Measurements from ENCODE around the gene C1orf74.

The C1orf74 gene

DNA sequence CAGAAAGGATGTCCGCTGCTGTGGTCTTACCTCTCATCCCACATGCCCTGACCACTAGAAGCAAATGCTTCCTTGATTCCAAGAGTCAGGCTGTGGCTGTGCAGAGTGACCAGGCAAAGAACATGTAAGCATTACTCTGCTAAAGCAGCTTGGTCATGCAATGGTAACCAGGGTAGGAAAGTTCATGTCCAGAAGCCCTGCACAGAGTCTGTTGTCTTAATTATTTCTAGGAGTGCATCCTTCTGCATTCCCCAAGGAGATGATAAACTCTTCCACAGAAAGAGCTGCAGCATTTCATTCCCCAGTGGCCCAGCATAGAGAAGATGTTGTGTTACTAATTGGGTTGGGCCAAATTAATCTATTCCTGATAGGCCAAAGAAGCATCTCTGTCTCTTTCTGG is 33.3 kb upstream of the C1orf74 start:
- Histone ChIP-seq H3K4me3 (ENCODE audit: low read depth, low read length) (no peak overlapping the region), H3K27ac (no peak overlapping the region), H3K27me3 (replicated peaks) (no peaks in the 10 kb centered on the region), H3K36me3 (replicated peaks) (no peaks in the 10 kb centered on the region)
- DNase-seq = no peak
- TF ChIP-seq, protein P1, sequence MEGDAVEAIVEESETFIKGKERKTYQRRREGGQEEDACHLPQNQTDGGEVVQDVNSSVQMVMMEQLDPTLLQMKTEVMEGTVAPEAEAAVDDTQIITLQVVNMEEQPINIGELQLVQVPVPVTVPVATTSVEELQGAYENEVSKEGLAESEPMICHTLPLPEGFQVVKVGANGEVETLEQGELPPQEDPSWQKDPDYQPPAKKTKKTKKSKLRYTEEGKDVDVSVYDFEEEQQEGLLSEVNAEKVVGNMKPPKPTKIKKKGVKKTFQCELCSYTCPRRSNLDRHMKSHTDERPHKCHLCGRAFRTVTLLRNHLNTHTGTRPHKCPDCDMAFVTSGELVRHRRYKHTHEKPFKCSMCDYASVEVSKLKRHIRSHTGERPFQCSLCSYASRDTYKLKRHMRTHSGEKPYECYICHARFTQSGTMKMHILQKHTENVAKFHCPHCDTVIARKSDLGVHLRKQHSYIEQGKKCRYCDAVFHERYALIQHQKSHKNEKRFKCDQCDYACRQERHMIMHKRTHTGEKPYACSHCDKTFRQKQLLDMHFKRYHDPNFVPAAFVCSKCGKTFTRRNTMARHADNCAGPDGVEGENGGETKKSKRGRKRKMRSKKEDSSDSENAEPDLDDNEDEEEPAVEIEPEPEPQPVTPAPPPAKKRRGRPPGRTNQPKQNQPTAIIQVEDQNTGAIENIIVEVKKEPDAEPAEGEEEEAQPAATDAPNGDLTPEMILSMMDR (IDR thresholded peaks at IDR 0.05; ENCODE audit: low read depth, low read length, missing control alignments) = no peak
- in situ Hi-C loops (cut with HindIII; ENCODE audit: low pct_ligation_motif_present, low sequenced_read_pairs) = no loop called here

DNA sequence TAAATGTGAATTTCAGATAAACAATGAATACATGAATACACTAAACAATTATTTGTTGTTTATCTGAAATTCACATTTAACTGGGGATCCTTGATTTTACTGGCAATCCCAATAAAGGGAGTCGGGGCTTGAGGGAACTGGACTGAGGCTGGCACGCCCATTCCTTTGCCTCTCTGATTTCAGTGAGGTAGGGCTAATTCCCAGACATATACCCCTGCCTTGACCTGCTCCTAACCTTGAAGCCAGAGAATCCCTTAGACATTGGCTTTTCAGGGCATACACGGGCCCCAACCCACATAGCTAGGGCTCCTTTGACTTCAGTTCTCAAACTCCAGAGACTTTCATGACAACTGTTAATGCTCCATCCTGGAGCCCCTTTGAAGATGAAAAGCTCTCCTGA is 32.6 kb upstream of the C1orf74 start:
- DNase-seq = no peak
- H3K4me3 ChIP-seq (ENCODE audit: low read depth, low read length) = no peak overlapping the region
- H3K27me3 ChIP-seq (replicated peaks) = no peaks in the 10 kb centered on the region
- no peaks in the 10 kb centered on the region for H3K36me3 ChIP-seq (replicated peaks)
- in situ Hi-C loops (cut with HindIII; ENCODE audit: low pct_ligation_motif_present, low sequenced_read_pairs) = no loop called here
- H3K27ac ChIP-seq = no peak overlapping the region
- TF ChIP-seq, protein P1 (IDR thresholded peaks at IDR 0.05; ENCODE audit: low read depth, low read length, missing control alignments) = no peak

DNA sequence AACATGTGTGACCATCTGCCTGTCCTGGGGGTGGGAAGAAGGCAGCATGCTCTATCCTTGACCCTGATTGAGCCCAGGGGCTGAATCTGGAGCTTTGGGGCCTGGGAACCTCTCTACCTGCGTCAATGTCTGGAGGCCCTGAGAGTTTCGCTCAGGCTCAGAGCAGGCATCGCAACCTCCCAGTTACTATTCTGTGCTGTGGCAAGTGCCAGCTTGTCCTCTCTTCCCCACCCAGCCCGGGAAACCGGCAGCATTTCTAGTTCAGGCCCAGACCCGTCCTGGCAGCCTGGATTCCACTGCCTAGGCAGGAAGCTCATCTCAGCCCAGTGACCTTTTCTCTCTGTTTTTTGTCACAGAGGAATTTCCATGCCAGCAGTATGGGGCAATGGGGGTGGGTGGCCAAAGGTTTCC is 31.6 kb upstream of the C1orf74 start:
- in situ Hi-C loops (cut with HindIII; ENCODE audit: low pct_ligation_motif_present, low sequenced_read_pairs) = no loop called here
- Histone ChIP-seq H3K36me3 (replicated peaks) (no peaks in the 10 kb centered on the region), H3K4me3 (ENCODE audit: low read depth, low read length) (no peak overlapping the region), H3K27ac (no peak overlapping the region), H3K27me3 (replicated peaks) (no peaks in the 10 kb centered on the region)
- TF ChIP-seq, protein P1 (IDR thresholded peaks at IDR 0.05; ENCODE audit: low read depth, low read length, missing control alignments) = no peak
- DNase-seq = no peak

DNA sequence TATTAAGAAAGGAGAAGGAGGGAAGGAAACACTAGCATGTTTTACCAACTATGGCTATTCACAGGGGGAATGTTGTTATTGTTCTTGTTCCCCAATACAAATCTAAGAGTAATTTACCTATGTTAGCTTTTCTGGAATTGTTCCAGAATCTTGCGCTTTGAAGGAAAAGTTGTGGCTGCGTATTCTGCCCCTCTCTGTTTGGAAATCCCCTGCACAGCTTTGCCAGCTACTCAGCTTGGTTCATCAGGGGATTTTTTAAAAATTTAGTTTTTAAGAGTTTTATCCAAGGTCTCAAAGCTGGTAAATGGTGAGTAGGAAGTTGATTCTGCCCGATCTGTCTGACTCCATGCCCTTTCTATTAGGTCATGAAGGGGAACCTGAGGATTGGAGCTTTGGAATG is 31.1 kb upstream of the C1orf74 start:
- no peaks in the 10 kb centered on the region for H3K27me3 ChIP-seq (replicated peaks)
- H3K27ac ChIP-seq = no peak overlapping the region
- no peaks in the 10 kb centered on the region for H3K36me3 ChIP-seq (replicated peaks)
- in situ Hi-C loops (cut with HindIII; ENCODE audit: low pct_ligation_motif_present, low sequenced_read_pairs) = no loop called here
- TF ChIP-seq, protein P1 (IDR thresholded peaks at IDR 0.05; ENCODE audit: low read depth, low read length, missing control alignments) = no peak
- DNase-seq = no peak
- no peak overlapping the region for H3K4me3 ChIP-seq (ENCODE audit: low read depth, low read length)

DNA sequence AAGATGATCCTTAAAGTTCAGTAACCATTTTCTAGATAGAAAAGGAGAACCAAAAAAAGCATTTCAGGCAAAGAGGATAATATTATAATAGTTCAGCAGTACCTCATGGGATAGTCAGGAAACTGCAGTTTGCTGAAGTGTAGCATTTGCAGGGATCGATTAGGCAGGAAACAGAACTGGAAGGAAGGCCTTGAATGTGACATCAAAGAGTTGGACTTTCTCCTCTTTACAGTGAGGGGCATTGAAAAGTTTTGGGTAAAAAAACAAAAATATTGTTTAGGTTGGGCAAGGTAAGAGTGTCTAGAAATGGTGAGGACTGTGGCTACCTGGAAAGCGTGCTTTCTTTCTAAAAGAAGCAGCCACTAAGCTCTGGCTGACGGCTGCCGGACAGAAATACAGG is 29.5 kb upstream of the C1orf74 start:
- Histone ChIP-seq H3K27ac (no peak overlapping the region), H3K36me3 (replicated peaks) (no peaks in the 10 kb centered on the region), H3K27me3 (replicated peaks) (no peaks in the 10 kb centered on the region), H3K4me3 (ENCODE audit: low read depth, low read length) (no peak overlapping the region)
- TF ChIP-seq, protein P1 (IDR thresholded peaks at IDR 0.05; ENCODE audit: low read depth, low read length, missing control alignments) = no peak
- in situ Hi-C loops (cut with HindIII; ENCODE audit: low pct_ligation_motif_present, low sequenced_read_pairs) = no loop called here
- no peak for DNase-seq

DNA sequence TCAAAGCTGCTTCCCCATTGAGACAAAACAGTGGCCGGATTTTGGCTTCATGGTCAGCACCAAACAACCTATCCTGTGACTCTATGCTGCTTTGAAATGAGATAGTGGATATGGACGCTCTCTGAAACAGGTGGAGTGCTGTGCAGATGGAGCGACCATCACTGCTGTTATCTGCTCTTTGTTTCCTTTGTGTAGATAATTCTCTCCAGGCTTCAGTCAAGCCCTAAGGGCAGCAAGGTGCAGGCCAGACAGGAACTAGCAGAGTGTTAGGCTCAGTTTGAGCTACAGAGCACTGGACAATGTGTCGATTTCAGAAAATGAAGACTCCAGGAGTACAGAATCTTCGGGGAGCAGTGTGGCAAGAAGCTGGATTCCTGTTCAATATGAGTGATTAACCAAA is 26.4 kb upstream of the C1orf74 start:
- H3K27me3 ChIP-seq (replicated peaks) = no peaks in the 10 kb centered on the region
- TF ChIP-seq, protein P1 (IDR thresholded peaks at IDR 0.05; ENCODE audit: low read depth, low read length, missing control alignments) = no peak
- DNase-seq = no peak
- H3K4me3 ChIP-seq (ENCODE audit: low read depth, low read length) = no peak overlapping the region
- no peaks in the 10 kb centered on the region for H3K36me3 ChIP-seq (replicated peaks)
- no peak overlapping the region for H3K27ac ChIP-seq
- in situ Hi-C loops (cut with HindIII; ENCODE audit: low pct_ligation_motif_present, low sequenced_read_pairs) = no loop called here

All from brain microvascular endothelial cell (primary cell).